GM12872 (cell line): ENCODE data around the gene RAD51B.

Experiments used
- TF ChIP-seq, protein P1 (sequence below): IDR thresholded peaks from 3 replicates; pipeline ENCODE4 v1.5.1; 2011; ENCODE audit warnings: low read depth, mild to moderate bottlenecking, low read length, moderate library complexity; ENCODE audit not compliant: insufficient read depth

Gene RAD51B

GRCh38 chr14:68359022-68359836 lies 539.6 kb downstream of the RAD51B start:
- TF ChIP-seq, protein P1, sequence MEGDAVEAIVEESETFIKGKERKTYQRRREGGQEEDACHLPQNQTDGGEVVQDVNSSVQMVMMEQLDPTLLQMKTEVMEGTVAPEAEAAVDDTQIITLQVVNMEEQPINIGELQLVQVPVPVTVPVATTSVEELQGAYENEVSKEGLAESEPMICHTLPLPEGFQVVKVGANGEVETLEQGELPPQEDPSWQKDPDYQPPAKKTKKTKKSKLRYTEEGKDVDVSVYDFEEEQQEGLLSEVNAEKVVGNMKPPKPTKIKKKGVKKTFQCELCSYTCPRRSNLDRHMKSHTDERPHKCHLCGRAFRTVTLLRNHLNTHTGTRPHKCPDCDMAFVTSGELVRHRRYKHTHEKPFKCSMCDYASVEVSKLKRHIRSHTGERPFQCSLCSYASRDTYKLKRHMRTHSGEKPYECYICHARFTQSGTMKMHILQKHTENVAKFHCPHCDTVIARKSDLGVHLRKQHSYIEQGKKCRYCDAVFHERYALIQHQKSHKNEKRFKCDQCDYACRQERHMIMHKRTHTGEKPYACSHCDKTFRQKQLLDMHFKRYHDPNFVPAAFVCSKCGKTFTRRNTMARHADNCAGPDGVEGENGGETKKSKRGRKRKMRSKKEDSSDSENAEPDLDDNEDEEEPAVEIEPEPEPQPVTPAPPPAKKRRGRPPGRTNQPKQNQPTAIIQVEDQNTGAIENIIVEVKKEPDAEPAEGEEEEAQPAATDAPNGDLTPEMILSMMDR, result no peak

DNA sequence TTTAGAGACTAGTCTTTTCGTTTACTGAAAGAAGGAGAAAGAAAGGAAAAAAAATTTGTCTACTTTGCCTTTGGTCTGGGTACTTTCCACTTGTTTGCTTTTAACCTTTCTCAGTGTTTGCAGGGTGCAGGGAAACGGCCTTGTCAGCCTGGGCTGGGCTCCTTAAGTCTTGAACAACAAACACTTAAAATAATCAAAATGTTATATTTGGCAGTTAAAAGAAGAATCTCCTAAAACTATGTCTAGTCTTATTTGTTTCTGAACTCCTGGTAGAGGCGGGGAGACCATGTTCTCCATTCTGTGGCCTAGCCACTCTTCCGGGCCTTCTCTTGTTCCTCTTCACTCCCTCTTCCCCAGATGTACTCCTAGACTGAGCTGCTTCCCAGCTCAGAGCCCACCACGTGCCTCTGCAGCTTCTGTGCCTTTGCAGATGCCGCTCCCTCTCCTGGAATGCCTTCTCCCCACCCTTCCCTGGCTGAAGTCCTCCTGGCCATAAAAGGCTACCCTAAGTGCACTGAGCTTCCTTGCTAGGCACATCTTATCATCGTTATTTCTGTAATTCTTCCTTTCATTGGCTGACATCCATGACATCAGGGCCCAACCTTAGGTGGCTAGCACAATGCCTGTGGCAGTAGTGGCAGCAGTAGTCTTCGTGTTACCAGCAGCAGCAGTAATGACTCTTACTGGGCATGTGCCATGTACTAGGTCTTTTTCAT lies 540.4 kb downstream of the RAD51B start:
- TF ChIP-seq, protein P1, result no peak

DNA sequence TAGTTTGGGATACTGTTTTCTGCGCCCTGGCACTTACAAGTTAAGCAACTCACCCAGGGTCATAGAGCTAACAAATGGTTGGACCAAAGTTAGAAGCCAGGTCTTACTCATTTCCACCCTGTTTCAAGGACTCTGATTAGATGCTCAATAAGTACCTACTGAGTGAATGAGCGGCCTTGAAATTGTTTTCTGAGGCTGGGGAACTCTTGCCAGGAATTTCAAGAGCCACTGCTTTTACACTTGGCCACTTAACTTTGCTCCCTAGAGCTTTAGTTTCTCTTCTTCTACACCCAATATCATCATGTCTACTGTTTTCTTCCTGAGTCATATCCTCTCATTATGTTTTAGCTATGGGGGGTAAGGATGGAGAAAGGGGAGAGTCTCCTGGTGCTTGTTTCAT lies 541.7 kb downstream of the RAD51B start:
- TF ChIP-seq, protein P1, result no peak

GRCh38 chr14:68362846-68363245 lies 543.3 kb downstream of the RAD51B start:
- TF ChIP-seq, protein P1, result no peak

DNA sequence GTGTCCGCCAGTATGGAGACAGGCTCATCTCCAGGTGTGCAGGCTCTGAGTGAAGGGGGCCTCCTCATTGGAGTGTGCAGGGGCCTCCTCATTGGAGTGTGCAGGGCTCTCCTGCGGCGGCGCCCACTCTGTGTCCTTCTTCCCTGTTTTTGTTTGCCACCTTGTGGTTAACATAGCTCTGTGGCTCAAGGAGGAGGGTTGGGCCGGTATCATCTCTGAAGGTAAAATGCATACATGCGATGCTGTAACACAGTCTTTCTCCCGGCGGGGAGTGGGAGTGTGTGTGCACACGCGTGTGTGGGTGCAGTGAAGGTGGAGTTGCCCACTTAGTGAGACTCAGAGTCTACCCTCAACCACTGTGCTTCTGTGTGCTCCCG lies 543.9 kb downstream of the RAD51B start:
- TF ChIP-seq, protein P1, result no peak

GRCh38 chr14:68363843-68364767 lies 544.5 kb downstream of the RAD51B start:
- TF ChIP-seq, protein P1, result no peak

DNA sequence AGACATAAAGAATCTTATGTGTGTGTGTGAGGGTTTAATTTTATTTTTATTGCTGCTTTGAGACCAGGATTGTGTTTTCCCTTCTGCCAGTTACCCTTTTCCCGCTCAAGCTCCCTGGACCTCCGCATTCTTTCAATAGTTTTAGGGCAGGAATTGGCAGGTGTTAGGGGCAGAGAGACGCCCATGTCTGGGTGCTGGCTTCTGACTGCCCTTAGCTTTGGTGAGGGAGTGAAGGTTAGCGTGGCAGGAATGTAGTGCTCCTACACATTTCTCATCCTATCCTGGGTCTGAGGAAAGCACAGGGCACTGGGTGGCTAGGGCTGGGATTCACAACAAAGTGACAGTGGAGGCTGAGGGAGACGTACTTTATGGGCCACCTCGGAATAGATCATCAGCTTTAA lies 545.2 kb downstream of the RAD51B start:
- TF ChIP-seq, protein P1, result no peak
